HepG2 (cell line): ENCODE data around the gene ICAM3. TPM values are rescaled to one million over a fixed set of nuclear protein-coding genes. Genes with fewer than 3 reads are reported as not detected.

Source experiments
- ARNTL ChIP-seq: sonication (generic); formaldehyde crosslinking; IDR thresholded peaks from 2 replicates; pipeline ENCODE4 v1.4.0; 2020; ENCODE audit warnings: mild to moderate bottlenecking, missing genetic modification reagents
- ELF1 ChIP-seq: sonication (generic); formaldehyde crosslinking; IDR thresholded peaks from 2 replicates; pipeline ENCODE4 v1.4.0; 2020; ENCODE audit warnings: missing genetic modification reagents
- GABPB1 ChIP-seq: IDR thresholded peaks from 2 replicates; pipeline ENCODE4 v1.6.1; 2016; ENCODE audit warnings: mild to moderate bottlenecking, missing genetic modification reagents, moderate library complexity, missing compliant biosample characterization
- HNF4G ChIP-seq, 2 experiments: sonication (generic) in 1 of 2; formaldehyde crosslinking in 1 of 2; IDR thresholded peaks; 2 replicates each; pipeline versions ENCODE4 v1.4.0 to v1.6.1; 2011 to 2020; ENCODE audit warnings: borderline replicate concordance in 2 of 2, low read depth in 2 of 2, mild to moderate bottlenecking in 2 of 2, low read length in 1 of 2, missing genetic modification reagents in 1 of 2, moderate library complexity in 1 of 2
- HNRNPLL ChIP-seq: fragments of 200-400 bp; formaldehyde crosslinking; IDR thresholded peaks from 2 replicates; pipeline ENCODE4 v1.6.1; 2017; ENCODE audit warnings: mild to moderate bottlenecking, low read depth, low read length; ENCODE audit not compliant: poor library complexity, severe bottlenecking
- PCBP1 ChIP-seq: fragments of 200-400 bp; formaldehyde crosslinking; IDR thresholded peaks from 2 replicates; pipeline ENCODE4 v1.6.1; 2017; ENCODE audit warnings: mild to moderate bottlenecking, low read depth, low read length, borderline replicate concordance
- TAF1 ChIP-seq: sonication (generic); formaldehyde crosslinking; IDR thresholded peaks from 2 replicates; pipeline ENCODE4 v1.4.0; 2020; ENCODE audit warnings: missing genetic modification reagents
- polyA plus RNA-seq, 8 experiments: library from polyadenylated mRNA; depleted of rRNA in 3 of 8; stranded (reverse) in 7 of 8; unstranded in 1 of 8; fragments of >200 nt; fragmentation: Illumina TruSeq in 4 of 8; extraction: Trizol in 4 of 8; gene quantifications; 2 replicates each; pipeline versions ENCODE4 v1.2.1 to v1.2.3, GENCODE V29; 2011 to 2016; ENCODE audit warnings: low read depth in 4 of 8, missing spikeins in 1 of 8, mixed read lengths in 1 of 8; ENCODE audit not compliant: insufficient read depth in 1 of 8
- total RNA-seq, 5 experiments: library from RNA; depleted of rRNA; stranded (reverse); fragments of >200 nt; fragmentation: Illumina TruSeq; extraction: Trizol; gene quantifications; 2 replicates each; pipeline ENCODE4 v1.2.3, GENCODE V29; 2016; ENCODE audit warnings: low read depth in 1 of 5
- TF ChIP-seq, protein P1 (sequence below): IDR thresholded peaks from 2 replicates; pipeline ENCODE4 v1.6.1; 2016; ENCODE audit warnings: low read depth, control low read depth
- TF ChIP-seq, protein P2 (sequence below): IDR thresholded peaks from 2 replicates; pipeline ENCODE4 v1.6.1; 2016; ENCODE audit warnings: missing compliant biosample characterization, missing genetic modification reagents, borderline replicate concordance
- TF ChIP-seq, protein P3 (sequence below): sonication (generic); formaldehyde crosslinking; IDR thresholded peaks from 2 replicates; pipeline ENCODE4 v1.4.0; 2020; ENCODE audit warnings: mild to moderate bottlenecking, low read depth, missing genetic modification reagents
- TF ChIP-seq, protein P4 (sequence below): sonication (generic); formaldehyde crosslinking; IDR thresholded peaks from 2 replicates; pipeline ENCODE4 v1.5.0; 2020; ENCODE audit warnings: mild to moderate bottlenecking, missing genetic modification reagents
- TF ChIP-seq, protein P5 (sequence below): sonication (generic); formaldehyde crosslinking; IDR thresholded peaks from 2 replicates; pipeline ENCODE4 v1.8.0; 2022; ENCODE audit warnings: low read depth, missing genetic modification reagents

ICAM3 gene
- total and polyA plus RNA-seq, 2 of the 13 experiments (the other 11 are each of a cell fraction or from before 2014, with no cell fraction given): 14.1 to 21.0 TPM

DNA sequence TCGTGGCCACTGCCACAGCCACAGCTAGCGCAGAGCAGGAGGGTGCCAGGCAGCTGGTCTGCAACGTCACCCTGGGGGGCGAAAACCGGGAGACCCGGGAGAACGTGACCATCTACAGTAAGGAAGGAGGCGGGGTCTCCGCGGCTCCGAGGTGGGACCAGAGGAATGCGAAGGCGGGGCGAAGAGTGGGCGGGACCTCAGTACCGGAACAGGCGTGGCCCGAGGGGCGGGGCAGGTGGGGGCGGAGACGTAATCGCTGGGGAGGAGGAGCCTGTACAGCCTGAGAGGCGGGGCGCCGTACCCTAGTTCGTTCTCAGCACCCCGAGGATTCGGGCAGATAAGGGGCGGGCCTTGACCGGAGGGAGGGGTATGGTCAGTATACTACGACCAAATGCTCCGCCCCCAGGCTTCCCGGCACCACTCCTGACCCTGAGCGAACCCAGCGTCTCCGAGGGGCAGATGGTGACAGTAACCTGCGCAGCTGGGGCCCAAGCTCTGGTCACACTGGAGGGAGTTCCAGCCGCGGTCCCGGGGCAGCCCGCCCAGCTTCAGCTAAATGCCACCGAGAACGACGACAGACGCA, 47.1 kb downstream of the ICAM3 start (continued):
- TF ChIP-seq, protein P1, sequence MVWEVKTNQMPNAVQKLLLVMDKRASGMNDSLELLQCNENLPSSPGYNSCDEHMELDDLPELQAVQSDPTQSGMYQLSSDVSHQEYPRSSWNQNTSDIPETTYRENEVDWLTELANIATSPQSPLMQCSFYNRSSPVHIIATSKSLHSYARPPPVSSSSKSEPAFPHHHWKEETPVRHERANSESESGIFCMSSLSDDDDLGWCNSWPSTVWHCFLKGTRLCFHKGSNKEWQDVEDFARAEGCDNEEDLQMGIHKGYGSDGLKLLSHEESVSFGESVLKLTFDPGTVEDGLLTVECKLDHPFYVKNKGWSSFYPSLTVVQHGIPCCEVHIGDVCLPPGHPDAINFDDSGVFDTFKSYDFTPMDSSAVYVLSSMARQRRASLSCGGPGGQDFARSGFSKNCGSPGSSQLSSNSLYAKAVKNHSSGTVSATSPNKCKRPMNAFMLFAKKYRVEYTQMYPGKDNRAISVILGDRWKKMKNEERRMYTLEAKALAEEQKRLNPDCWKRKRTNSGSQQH: peak; percentile 34; the same call in 1 of the 2 replicates
- TF ChIP-seq, protein P2, sequence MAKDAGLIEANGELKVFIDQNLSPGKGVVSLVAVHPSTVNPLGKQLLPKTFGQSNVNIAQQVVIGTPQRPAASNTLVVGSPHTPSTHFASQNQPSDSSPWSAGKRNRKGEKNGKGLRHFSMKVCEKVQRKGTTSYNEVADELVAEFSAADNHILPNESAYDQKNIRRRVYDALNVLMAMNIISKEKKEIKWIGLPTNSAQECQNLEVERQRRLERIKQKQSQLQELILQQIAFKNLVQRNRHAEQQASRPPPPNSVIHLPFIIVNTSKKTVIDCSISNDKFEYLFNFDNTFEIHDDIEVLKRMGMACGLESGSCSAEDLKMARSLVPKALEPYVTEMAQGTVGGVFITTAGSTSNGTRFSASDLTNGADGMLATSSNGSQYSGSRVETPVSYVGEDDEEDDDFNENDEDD: peak; percentile 39; the same call in 1 of the 2 replicates
- TF ChIP-seq HNF4G (IDR thresholded peaks at IDR 0.05; ENCODE audit: borderline replicate concordance, low read depth, low read length) (no peak), HNF4G (CRISPR knock-in tag; IDR thresholded peaks at IDR 0.05; ENCODE audit: borderline replicate concordance, low read depth) (no peak), ELF1 (CRISPR knock-in tag) (peak; percentile 42; the same call in 1 of the 2 replicates), HNRNPLL (peak; percentile 39), GABPB1 (peak; percentile 89), PCBP1 (0 out of 2 replicates have a peak, but pooled peaks have one; percentile 33), TAF1 (CRISPR knock-in tag) (0 out of 2 replicates have a peak, but pooled peaks have one; percentile 8), ARNTL (CRISPR knock-in tag) (0 out of 2 replicates have a peak, but pooled peaks have one; percentile 17)
- TF ChIP-seq, protein P3, sequence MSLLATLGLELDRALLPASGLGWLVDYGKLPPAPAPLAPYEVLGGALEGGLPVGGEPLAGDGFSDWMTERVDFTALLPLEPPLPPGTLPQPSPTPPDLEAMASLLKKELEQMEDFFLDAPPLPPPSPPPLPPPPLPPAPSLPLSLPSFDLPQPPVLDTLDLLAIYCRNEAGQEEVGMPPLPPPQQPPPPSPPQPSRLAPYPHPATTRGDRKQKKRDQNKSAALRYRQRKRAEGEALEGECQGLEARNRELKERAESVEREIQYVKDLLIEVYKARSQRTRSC (CRISPR knock-in tag): 0 out of 2 replicates have a peak, but pooled peaks have one; percentile 35
- TF ChIP-seq, protein P4, sequence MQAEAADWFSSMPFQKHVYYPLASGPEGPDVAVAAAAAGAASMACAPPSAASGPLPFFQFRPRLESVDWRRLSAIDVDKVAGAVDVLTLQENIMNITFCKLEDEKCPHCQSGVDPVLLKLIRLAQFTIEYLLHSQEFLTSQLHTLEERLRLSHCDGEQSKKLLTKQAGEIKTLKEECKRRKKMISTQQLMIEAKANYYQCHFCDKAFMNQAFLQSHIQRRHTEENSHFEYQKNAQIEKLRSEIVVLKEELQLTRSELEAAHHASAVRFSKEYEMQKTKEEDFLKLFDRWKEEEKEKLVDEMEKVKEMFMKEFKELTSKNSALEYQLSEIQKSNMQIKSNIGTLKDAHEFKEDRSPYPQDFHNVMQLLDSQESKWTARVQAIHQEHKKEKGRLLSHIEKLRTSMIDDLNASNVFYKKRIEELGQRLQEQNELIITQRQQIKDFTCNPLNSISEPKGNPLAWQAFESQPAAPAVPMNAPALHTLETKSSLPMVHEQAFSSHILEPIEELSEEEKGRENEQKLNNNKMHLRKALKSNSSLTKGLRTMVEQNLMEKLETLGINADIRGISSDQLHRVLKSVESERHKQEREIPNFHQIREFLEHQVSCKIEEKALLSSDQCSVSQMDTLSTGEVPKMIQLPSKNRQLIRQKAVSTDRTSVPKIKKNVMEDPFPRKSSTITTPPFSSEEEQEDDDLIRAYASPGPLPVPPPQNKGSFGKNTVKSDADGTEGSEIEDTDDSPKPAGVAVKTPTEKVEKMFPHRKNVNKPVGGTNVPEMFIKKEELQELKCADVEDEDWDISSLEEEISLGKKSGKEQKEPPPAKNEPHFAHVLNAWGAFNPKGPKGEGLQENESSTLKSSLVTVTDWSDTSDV: 0 out of 2 replicates have a peak, but pooled peaks have one; percentile 19
- TF ChIP-seq, protein P5, sequence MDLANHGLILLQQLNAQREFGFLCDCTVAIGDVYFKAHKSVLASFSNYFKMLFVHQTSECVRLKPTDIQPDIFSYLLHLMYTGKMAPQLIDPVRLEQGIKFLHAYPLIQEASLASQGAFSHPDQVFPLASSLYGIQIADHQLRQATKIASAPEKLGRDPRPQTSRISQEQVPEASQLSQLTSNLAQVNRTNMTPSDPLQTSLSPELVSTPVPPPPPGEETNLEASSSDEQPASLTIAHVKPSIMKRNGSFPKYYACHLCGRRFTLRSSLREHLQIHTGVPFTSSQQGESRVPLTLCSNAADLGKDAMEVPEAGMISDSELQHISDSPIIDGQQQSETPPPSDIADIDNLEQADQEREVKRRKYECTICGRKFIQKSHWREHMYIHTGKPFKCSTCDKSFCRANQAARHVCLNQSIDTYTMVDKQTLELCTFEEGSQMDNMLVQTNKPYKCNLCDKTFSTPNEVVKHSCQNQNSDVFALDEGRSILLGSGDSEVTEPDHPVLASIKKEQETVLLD: 0 out of 2 replicates have a peak, but pooled peaks have one; percentile 32
